Measurements from ENCODE around the gene RNF215.

DNA sequence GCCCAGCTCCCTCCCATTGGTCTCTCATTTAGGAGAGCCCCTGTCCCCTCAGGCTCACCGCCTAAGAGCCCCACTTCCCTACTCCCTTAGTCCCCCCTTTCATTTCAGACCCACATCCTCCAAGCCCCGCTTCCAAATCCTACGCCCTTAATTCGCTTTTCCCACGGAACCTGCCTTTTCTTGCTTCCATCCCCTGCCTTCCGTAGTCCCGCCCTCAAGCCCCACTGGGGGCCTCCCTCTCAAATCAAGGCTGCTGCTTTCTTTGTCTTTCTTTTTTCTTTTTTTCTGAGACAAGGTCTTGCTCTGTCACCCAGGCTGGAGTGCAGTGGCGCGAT is 30.0 kb downstream of the RNF215 start:
- TF ChIP-seq, protein P1, sequence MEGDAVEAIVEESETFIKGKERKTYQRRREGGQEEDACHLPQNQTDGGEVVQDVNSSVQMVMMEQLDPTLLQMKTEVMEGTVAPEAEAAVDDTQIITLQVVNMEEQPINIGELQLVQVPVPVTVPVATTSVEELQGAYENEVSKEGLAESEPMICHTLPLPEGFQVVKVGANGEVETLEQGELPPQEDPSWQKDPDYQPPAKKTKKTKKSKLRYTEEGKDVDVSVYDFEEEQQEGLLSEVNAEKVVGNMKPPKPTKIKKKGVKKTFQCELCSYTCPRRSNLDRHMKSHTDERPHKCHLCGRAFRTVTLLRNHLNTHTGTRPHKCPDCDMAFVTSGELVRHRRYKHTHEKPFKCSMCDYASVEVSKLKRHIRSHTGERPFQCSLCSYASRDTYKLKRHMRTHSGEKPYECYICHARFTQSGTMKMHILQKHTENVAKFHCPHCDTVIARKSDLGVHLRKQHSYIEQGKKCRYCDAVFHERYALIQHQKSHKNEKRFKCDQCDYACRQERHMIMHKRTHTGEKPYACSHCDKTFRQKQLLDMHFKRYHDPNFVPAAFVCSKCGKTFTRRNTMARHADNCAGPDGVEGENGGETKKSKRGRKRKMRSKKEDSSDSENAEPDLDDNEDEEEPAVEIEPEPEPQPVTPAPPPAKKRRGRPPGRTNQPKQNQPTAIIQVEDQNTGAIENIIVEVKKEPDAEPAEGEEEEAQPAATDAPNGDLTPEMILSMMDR (conservative IDR thresholded peaks at IDR 0.05 in 1 of 2, IDR thresholded peaks at IDR 0.05 in 1 of 2; ENCODE audit: extremely low read depth in 1 of 2, insufficient read depth in 1 of 2, low read depth in 1 of 2, low read length in 2 of 2) = no peak
- TF ChIP-seq EZH2 (IDR thresholded peaks at IDR 0.05; ENCODE audit: borderline replicate concordance, low read length) = no peak

Measured in mammary epithelial cell (primary cell).